Epithelial cell of prostate (primary cell): Measurements from ENCODE around the gene FH.

ENCODE experiments used
- DNase-seq: peaks from one replicate; pipeline ENCODE4 v3.0.0-alpha.2; 2011; ENCODE audit warnings: low read depth, low spot score
- H3K27ac ChIP-seq: fragments of 450-650 bp; 2 replicates; pipeline ENCODE4 v1.5.1; 2017; ENCODE audit warnings: mild to moderate bottlenecking

FH gene

GRCh38 chr1:241519308-241520079 lies at the start of gene FH:
FH (minus strand) TSS chr1:241519755; CDS start chr1:241519722, 33 bp downstream.
- H3K27ac ChIP-seq, result peak within 1 kb of the TSS; percentile 72
- DNase-seq, result peak; percentile 92

GRCh38 chr1:241560849-241561187 lies 41.3 kb upstream of the FH start:
- H3K27ac ChIP-seq, result no peak overlapping the region
- DNase-seq, result no peak

- DNase-seq, result no peak
- no peak overlapping the region for H3K27ac ChIP-seq
These were observed 40.7 kb upstream of the FH start for GRCh38 chr1:241560146-241560848.

GRCh38 chr1:241557551-241558193 lies 38.1 kb upstream of the FH start:
- no peak for DNase-seq
- no peak overlapping the region for H3K27ac ChIP-seq

- H3K27ac ChIP-seq, result no peak overlapping the region
- DNase-seq, result no peak
These were observed 37.5 kb upstream of the FH start for GRCh38 chr1:241557031-241557430.

GRCh38 chr1:241555526-241555925 lies 36.0 kb upstream of the FH start:
- no peak overlapping the region for H3K27ac ChIP-seq

DNA sequence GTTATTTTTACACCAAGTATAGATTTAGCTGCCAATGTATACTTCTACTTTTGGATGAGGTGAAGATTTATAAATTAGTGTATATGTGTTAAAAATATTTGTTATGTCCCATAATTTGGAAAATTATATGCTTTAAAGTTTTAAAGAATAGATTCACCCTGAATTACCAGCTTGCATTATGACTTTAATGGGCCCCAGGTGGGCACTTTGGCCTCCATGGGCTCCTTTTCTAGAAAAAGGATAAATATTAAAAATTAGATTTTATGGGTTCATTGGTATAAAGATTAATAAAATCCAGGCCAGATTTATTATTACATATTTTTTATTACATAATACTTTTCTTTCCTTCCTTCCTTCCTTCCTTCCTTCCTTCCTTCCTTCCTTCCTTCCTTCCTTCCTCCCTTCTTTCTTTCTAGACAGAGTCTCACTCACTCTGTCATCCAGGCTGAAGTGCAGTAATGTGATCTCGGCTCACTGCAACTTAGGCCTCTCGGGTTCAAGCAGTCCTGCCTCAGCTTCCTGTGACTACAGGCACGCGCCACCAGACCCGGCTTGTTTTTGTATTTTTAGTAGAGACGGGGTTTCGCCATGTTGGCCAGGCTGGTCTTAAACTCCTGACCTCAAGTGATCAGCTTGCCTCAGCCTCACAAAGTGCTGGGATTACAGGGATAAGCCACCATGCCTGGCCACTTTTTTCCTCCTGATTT lies 34.5 kb upstream of the FH start:
- no peak overlapping the region for H3K27ac ChIP-seq
- DNase-seq, result no peak

More at GRCh38 chr1:241555526-241555925, 36.0 kb upstream of the FH start:
- no peak for DNase-seq

DNA sequence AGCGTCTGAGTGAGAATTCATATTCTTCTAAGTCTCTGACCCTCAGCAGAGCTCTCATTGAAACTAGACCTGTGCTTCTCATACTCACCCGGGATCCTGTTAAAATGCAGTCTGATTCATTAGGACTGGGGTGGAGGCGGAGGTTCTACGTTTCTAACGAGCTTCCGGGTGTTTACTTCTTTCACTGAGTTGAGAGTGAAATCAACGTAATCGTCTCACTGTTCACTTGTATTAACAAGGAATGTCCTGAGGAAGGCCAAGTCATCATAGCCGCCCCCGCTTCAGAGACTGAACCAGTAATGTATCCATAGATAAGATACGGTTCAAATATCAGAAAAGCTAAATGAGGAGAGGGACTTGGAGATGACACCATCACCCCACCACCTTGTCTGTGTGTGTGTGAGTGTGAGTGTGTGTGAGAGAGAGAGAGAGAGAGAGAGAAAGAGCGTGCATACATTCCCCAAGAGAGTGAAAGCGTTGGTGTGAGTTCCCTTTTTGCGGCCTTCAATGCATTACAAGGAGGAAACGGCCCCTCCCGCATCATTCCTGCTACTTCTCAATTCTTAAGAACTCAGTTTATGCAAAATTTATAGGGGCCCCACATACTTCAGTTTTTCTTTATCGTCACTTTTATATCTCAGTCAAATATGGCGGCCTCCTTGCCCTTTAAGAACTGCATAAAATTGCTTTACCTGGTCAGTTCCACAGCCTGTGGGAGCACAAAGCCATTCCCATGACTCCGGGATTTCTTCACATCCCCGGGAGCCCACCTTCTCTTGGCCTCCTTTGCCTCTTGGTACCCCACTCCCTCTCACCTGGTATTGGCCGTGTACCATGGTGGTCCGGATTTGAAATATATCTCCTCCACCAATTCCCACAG lies 32.4 kb upstream of the FH start:
- no peak for DNase-seq
- H3K27ac ChIP-seq, result no peak overlapping the region

DNA sequence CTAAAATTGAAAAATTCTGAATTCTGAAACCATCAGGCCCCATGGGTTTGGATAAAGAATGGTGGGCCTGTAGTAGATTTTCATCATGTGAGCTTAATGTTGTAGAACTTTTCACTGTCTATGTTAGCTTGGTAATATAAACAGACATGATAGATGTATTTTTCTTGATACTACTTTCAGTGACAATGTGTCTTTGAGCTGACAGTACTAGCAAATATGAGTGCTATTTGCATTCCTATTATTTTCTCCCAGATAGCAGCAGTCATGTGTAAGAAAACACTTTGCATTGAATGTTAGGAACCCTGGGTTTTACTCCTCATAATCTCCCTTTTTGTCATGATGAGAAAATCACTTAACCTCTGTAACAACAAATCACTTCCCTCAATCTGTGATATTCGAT lies 30.8 kb upstream of the FH start:
- H3K27ac ChIP-seq, result no peak overlapping the region
- no peak for DNase-seq

DNA sequence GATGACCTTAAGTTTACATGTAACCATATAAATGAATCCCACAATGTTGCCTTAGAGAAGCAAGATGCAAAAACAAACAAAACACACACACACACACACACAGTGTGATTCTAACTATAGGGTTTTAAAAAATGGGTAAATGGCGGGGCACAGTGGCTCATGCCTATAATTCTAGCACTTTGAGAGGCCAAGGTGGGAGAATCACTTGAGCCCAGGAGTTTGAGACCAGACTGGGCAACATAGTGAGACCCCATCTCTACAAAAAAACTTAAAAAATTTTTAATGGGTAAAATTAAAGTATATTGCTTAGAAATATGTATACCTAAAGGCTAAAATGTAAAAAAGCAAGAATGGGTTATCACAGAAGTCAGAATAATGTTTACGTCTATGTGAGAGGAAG lies 28.5 kb upstream of the FH start:
- no peak for DNase-seq
- H3K27ac ChIP-seq, result no peak overlapping the region

DNA sequence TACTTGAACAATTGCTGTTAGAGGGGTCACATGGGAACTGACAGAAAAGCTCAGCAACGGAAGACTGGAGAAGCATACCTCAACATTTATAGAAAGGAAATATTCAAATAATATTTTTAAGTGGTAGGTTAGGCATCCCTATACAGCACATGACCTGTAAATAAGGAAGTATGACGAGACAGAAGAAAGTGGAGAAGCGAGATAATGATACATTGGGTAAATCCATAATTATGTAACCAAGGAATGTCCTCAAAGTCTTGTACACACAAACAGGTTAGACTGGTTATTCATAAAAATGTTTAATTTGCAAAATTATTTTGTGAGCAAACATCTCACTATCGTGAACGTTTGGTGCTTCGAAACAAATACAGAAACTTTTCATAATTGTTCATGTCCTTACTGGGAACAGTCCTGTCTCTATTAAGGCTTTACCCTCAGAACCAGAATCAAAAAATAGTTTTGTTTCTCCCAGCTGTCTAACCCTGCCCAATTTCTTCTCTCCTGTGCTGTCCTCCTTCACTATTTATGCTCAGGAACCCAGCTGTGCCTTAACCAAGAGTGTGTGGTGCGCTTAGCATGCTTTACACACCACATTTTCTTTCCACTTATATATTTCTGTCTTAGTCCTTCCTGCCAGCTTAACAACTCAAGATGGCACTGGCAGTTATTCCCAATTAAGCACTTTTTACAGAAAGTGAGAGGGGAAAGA lies 22.8 kb upstream of the FH start:
- peak overlapping the region; percentile 13 for H3K27ac ChIP-seq
- DNase-seq, result peak; percentile 66

DNA sequence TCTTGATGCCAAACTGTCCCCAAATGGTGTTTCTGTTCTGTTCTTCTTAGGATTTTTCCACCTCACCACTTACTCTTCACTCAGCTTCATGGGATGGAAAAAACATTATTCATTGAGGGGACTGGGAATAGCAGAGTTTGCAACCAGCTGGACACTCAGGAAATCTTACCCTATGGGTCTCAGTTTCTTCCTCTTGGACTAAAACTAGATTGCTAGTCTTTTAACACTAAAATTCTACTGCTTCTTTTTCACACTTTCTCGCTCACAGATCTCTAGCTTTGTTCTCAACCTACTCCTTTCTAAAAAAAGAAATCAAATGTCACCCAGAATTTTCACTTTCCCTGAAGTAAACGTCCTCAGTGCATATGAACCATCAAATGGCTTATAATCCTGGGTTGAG lies 17.4 kb upstream of the FH start:
- DNase-seq, result no peak
- no peak overlapping the region for H3K27ac ChIP-seq

- no peak overlapping the region for H3K27ac ChIP-seq
- no peak for DNase-seq
These were observed 16.7 kb upstream of the FH start for GRCh38 chr1:241536304-241536703.

DNA sequence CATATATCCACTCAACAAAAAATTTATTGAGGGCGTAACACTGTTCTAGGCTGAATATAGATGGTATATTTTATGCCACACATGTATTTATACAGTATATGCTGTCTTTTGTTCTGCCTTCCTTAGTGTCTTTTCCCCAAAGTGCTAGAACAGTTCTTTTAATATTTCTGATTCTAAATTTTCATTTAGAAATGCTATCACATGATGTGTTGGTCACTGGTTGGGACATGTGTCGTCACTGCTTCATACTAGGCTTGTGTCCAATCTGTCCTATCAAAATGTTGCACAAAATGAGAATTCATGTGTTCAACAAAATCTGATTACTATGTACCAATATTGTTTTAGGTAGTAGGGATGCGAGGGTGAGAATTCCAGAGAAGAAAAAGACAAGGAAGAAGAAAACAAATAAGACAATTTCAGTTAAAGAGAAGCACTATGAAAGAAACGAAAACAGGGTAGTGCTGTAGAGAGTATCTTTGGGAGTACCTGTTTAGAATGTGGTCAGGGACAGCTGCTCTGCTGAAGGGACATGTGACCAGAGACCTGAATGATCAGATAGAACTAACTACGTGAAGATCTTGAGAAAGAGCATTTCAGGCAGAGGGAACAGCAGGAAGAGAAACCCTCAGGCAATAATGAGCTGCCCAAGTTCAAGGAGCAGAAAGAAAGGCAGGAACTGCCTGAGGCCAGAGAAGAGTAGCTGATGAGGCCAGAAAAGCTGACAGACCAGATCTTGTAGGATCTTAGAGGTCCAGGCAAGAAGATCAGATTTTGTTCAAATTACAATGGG lies 14.0 kb upstream of the FH start:
- H3K27ac ChIP-seq, result no peak overlapping the region
- no peak for DNase-seq

DNA sequence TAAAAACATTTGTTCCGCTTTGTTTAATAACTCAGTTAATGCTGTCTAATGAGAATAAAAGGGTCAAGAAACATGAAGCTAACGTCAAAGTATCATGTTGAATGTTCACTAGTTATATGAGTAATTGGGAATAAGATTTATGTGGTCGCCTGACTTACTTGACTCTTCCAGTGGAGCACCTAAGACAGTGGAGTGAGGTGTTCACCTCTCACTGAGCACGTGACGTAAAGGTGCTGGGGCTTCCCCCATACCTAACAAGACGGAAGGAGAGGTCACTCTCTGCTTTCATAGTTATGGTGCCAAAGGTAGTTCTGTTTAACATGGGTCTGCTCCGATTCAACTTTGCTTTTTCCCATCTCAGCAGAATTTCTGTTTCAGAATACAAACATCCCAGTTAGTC lies 13.3 kb upstream of the FH start:
- H3K27ac ChIP-seq, result no peak overlapping the region
- DNase-seq, result no peak

- DNase-seq, result no peak
- H3K27ac ChIP-seq, result peak within 1 kb of the TSS; percentile 59
These were observed 12.6 kb upstream of the FH start, which contains the start of gene KMO for GRCh38 chr1:241532162-241532531. KMO (plus strand) TSS chr1:241532378; CDS start chr1:241532445, 67 bp downstream.

- no peak for DNase-seq
- peak overlapping the region; percentile 59 for H3K27ac ChIP-seq
These were observed 11.9 kb upstream of the FH start for GRCh38 chr1:241531195-241532161.
